Activated T-helper 1 cell treated with anti-CD3 and anti-CD28 coated beads, Interleukin-2, amount 50 U/mL, for 16 hours (primary cell): ENCODE results near the gene RNF43.

Source experiments
- DNase-seq, 2 donors: peaks; one replicate each; pipeline ENCODE4 v3.0.0-alpha.2; 2020; ENCODE audit warnings: low read depth in 1 of 2, low spot score in 1 of 2

Gene RNF43

GRCh38 chr17:58417300-58418092 is at the start of gene RNF43:
Gene RNF43, minus strand, starts transcription at chr17:58417534. Its CDS starts 1,957 bp downstream, at chr17:58415577.
- peak; percentile 67 to 70 for DNase-seq

DNA sequence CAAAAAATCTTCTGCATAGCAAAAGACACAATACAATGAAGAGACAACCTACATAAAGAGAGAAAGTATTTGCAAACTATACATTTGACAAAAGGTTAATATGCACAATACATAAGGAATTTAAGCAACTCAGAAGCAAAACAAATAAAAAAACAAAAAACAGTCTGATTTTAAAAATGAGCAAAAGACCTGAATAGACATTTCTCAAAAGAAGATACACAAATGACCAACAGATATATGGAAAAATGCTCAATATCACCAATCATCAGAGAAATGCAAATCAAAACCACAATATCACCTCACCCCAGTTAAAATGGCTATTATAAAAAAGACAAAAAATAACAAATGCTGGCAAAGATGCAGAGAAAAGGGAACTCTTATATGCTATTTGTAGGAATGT is 38.2 kb upstream of the RNF43 start:
- DNase-seq, result no peak

DNA sequence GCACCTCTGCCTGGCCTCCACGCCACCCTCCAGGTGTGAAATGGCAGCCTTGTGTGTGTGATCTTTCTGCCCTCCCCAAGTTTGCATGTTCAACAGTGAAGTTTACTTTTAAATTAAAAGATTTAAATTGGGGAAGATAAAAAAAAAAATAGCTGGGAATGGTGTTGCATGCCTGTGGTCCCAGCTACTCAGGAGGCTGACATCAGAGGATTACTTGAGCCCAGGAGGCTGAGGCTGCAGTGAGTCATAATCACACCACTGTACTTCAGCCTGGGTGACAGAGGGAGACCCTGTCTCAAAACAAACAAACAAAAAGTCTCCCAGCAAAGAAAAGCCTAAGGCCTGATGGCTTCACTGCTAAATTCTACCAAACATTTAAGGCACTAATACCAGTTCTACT is 35.4 kb upstream of the RNF43 start:
- DNase-seq, result no peak

DNA sequence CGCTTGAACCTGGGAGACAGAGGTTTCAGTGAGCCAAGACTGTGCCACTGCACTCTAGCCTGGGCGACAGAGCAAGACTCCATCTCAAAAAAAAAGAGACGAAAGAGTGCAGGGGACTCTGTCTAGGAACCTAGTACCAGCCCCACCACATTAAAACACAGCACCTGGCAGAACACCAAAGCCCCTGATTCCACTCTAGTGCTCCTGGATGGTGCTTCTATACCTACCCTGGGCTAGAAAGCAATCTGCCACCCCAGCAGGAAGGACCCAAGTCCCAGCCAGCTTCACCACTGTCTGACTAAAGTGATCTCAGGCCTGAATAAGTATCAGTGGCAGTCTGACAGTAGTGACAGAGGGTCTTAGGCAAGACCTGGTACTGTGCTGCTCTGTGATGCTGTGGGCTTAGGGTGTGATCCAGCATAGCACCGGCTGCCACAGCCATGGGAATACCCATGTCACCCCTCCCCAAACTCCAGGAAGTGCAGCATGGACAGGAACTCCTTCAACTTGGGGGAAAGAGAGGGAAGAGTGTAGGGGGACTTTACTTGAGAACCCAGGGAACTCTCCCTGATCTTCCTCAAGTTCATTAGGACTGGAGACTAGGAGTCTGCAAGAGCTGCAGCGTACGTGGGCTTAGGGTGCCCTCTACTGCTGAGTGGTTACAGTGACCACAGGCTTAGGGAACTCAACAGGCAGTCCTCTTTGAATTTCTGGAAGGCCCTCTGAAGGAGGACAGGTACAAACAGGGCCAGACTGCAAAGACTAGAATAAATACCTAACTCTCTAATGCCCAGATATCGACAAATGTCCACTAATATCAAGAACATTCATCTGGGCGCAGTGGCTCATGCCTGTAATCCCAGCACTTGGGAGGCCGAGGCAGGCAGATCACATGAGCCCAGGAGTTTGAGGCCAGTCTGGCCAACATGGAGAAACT is 30.0 kb upstream of the RNF43 start:
- DNase-seq, result peak in 1 of 2 donors; percentile 17

DNA sequence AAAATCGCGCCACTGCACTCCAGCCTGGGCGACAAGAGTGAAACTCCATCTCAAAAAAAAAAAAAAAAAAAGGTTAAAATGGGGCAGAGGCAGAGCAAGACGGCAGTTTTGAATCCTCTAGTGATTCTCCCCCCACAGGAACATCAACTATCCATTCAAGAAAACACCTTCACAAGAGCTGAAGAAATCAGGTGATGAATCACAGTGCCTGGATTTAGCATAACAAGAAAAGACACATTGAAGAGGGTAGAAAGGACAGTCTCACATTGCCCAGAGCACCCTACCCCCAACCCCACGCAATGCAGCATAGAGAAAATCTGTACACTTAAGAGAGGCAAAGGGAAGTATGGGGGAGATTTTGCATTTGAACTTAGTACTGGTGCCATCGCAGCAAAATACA is 28.8 kb upstream of the RNF43 start:
- DNase-seq, result no peak

DNA sequence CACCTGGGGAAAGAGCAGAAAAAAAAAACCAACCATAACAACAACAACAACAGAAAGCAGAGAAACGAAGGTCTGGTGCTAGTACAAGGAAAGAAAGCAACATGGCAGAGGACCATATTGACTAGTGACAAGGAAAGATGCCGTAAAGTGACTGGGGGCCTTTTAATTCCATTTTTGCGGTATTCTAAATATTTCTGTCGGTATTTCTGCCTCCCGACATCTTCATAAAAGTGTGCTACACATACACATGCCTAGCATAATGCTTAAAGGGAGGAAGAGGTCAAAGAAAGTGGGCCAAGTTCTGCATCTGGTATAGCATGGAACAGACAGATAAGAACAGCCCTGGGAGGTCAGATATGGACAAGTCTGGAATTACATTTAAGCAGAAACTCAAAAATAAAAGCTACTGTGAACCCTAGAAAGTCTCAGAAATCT is 19.5 kb upstream of the RNF43 start:
- no peak for DNase-seq

DNA sequence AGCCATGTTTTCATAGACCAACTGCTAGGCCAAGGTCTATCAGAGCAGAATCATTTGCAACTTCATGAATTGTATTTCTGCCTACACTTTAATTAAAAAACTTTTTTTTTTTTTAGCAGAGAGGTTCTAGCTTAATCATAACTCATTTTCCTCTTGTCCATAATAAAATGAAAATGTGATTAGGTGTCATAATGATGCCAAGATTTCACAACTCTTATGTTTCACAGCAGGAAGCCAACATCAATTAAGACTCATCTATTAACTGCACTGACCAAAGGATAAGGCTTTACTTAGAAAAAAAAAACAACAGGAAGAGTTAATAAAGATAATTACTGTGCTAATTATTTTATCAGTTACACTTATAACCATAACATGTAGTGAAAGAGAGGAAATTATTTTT is 18.9 kb upstream of the RNF43 start:
- DNase-seq, result no peak

- no peak for DNase-seq
Measured at GRCh38 chr17:58432806-58433573, 15.7 kb upstream of the RNF43 start.

DNA sequence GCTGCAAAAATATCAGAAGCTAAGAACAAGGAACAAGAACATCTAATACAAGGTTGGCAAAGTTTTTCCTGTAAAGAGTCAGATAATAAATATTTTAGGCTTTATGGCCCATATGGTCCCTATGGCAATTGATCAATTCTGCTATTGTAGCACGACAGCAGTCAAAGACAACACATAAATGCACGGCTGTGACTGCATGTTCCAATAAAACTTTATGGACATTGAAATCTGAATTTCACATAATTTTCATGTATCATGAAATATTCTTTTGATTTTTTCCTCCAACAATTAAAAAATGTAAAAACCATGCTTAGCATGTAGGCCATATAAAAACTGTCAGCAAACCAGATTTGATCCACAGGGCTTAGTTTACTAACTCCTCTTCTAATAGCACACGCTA is 10.5 kb upstream of the RNF43 start:
- no peak for DNase-seq

DNA sequence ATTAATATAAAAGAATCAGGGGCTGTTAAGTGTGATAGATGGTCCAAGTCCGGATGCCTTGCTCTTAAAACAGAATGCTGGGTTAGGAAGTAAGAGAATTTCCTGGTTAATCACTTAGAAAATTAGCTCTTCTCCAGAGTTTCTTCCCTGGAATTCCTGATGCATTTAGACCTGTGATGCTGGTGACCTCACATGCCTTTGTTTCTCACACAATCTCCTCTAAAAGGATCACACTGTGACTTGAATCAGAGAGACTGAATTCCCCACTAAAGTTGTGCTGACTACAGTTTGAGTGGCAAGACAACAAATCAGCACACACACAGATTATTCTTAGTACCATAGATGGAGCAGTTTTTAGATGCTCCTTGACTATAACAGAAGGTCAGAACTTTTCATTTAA is 4.4 kb upstream of the RNF43 start:
- DNase-seq, result no peak

GRCh38 chr17:58420827-58421226 is 3.5 kb upstream of the RNF43 start:
- DNase-seq, result no peak

- no peak for DNase-seq
Measured at GRCh38 chr17:58416937-58417299, 416 bp downstream of the RNF43 start.

DNA sequence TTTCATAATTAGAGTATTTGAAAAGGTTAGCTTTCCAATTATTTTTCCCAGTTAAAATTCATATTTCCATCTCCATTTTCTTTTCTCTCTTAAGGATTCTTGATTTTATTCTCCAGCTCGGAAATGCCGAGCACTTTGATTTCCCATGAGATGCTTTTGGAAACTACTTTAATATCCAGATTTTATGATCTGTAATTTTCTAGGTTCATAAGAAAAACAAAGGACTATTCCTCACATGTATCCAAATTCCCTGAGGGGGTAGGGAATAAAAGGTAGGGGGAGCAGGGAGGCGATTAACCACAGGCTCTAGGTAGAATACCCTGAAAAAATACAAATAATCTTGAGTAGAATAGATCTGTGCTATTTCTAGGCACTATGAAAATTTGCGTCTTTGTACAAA is 938 bp downstream of the RNF43 start:
- no peak for DNase-seq

DNA sequence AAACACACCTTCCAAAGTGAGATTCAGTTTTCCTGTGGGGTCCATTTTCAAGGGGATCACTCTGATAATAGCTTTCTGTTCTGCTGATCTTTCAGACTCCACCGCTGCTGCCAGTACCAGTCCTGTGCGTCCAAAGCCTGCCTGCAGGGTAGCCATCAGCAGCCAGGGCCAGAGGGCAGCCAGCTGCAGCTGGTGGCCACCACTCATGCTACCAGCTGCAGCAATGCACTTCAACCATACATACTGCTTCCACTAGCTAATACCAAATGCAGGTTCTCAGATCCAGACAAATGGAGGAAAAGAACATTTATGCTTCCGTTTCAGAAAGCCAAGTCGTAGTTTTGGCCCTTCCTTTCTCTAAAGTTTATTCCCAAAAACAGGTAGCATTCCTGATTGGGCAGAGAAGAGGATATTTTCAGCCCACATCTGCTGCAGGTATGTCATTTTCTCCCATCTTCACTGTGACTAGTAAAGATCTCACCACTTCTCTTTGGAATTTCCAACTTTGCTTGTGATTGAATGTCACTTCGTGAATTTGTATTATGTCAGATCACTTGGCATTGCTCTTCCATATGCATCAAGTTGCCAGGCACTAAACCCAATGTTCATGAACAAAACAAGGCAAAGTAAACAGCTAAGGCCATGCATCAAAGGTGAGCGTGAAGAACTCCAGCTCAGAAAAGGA is 1.8 kb downstream of the RNF43 start:
- no peak for DNase-seq

DNA sequence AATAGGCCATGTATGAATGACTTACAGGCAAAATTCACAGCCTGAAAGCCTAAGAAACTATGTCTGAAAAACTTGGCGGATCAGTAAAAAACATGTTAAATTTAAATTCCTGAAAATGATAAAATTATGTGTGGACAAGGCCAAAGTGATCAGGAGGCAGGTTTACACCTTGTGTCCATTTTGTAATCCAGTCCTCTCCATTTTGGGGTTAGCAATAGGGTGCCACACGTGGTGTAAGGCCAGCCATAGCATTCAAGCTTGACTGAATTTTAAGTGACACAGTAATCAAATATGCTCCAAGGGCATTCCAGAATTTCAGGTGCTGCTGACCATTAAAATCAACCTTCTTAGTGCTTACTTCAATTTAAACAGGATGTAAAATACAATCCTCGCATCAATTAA is 2.7 kb downstream of the RNF43 start:
- no peak for DNase-seq

GRCh38 chr17:58413684-58414083 is 3.6 kb downstream of the RNF43 start:
- no peak for DNase-seq

DNA sequence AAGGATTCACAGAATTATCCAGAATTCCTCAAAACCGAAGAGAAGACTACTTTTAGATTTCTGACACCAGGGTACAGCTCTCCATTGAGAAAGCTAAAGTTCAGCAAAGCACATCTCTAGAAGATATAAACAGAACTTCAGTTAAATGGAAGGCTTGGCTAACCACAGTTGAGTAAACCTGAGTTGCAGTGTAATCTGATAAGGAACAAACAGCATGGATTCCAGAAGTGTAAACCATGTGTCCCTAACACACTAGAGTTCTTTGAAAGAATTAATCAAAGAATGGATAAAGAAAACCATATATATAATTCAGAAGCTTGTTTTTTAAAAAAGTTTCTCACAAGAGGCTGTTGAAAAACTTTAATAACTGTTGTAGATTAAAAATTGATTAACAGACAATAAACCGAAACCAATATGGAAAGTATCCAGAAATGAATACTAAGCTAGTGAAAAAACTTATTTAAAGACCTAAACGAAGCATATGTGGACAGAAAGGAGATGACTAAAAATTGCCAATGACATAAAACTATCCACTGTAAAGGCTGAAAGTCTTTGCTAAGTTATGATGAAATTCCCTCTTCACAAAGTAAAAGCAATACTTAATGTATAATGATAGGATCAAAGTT is 4.3 kb downstream of the RNF43 start:
- no peak for DNase-seq

GRCh38 chr17:58412064-58412703 is 5.2 kb downstream of the RNF43 start:
- no peak for DNase-seq

DNA sequence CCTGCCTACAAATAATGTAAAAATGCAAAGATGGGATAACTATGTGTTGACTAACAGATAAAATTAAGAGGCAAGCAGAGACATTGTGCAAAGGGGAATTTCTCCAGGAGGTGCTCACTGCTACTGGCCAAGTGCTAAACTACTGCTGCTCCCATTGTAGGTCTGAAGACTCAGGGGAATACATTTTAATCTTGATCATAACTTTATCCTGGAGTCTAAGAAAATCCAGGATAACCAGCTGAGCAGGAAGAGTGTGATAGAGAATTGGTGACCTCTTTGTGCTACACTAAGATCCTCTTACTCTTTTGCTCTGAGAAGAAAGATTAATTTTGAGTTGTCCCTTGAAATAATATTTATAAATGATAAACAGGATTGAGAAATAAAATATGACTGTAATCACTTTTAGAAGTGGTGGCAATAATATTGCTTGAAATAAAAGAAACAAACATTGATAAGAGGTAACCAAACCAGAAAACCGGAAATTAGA is 5.9 kb downstream of the RNF43 start:
- no peak for DNase-seq
